Measurements from ENCODE around the gene TMCC2.
"Not testable (repeated sequence)": the region's sequence is repeated elsewhere in the genome, so short reads cannot be mapped to it uniquely, and the experiment has no call there.

TMCC2 gene

GRCh38 chr1:205216588-205216987, 11.2 kb upstream of the TMCC2 start:
- DNase-seq: no peak

GRCh38 chr1:205217418-205217817, 10.3 kb upstream of the TMCC2 start:
- no peak for DNase-seq

GRCh38 chr1:205220421-205220820, 7.3 kb upstream of the TMCC2 start:
- no peak for DNase-seq

- DNase-seq: no peak
Measured at GRCh38 chr1:205224736-205225135, 3.0 kb upstream of the TMCC2 start.

- DNase-seq: no peak
Measured at GRCh38 chr1:205225901-205226765, 1.6 kb upstream of the TMCC2 start.

GRCh38 chr1:205226868-205227583, 720 bp upstream of the TMCC2 start:
- no peak for DNase-seq

GRCh38 chr1:205228093-205228521, 361 bp downstream of the TMCC2 start:
- DNase-seq: no peak

GRCh38 chr1:205229399-205229871, 1.7 kb downstream of the TMCC2 start:
- peak; percentile 49 for DNase-seq

GRCh38 chr1:205229916-205230700, 2.4 kb downstream of the TMCC2 start:
- no peak for DNase-seq

- DNase-seq: no peak
Measured at GRCh38 chr1:205230982-205231381, 3.2 kb downstream of the TMCC2 start.

GRCh38 chr1:205232127-205232820, 4.5 kb downstream of the TMCC2 start:
- no peak for DNase-seq

- no peak for DNase-seq
Measured at GRCh38 chr1:205232945-205233397, 5.2 kb downstream of the TMCC2 start.

- DNase-seq: not testable (repeated sequence)
Measured at GRCh38 chr1:205233986-205234385, 6.2 kb downstream of the TMCC2 start.

- no peak for DNase-seq
Measured at GRCh38 chr1:205235951-205236350, 8.2 kb downstream of the TMCC2 start.

GRCh38 chr1:205236526-205236925, 8.8 kb downstream of the TMCC2 start:
- no peak for DNase-seq

- no peak for DNase-seq
Measured at GRCh38 chr1:205236951-205237475, 9.3 kb downstream of the TMCC2 start.

GRCh38 chr1:205237526-205238484, 10.1 kb downstream of the TMCC2 start:
- no peak for DNase-seq

GRCh38 chr1:205239078-205239477, 11.3 kb downstream of the TMCC2 start:
- DNase-seq: no peak

- no peak for DNase-seq
Measured at GRCh38 chr1:205240118-205240517, 12.4 kb downstream of the TMCC2 start.

GRCh38 chr1:205240569-205240968, 12.8 kb downstream of the TMCC2 start:
- DNase-seq: no peak
